Astrocyte of the spinal cord (primary cell): ENCODE data around the gene RAPGEF3.

ENCODE experiments used
- DNase-seq: peaks from one replicate; pipeline ENCODE4 v3.0.0; 2011; ENCODE audit warnings: low read depth, low spot score
- H3K4me3 ChIP-seq: 2 replicates; pipeline ENCODE4 v1.5.1; 2011; ENCODE audit warnings: low read depth, mild to moderate bottlenecking, low read length, moderate library complexity
- in situ Hi-C: cut with HindIII; loops from 2 replicates; pipeline ENCODE4 v1.10.0; 2017; ENCODE audit warnings: low sequenced_read_pairs
- TF ChIP-seq, protein P1 (sequence below): IDR thresholded peaks from 2 replicates; pipeline ENCODE4 v1.5.1; 2012; ENCODE audit warnings: low read depth, mild to moderate bottlenecking, low read length, inconsistent platforms

Gene RAPGEF3

DNA sequence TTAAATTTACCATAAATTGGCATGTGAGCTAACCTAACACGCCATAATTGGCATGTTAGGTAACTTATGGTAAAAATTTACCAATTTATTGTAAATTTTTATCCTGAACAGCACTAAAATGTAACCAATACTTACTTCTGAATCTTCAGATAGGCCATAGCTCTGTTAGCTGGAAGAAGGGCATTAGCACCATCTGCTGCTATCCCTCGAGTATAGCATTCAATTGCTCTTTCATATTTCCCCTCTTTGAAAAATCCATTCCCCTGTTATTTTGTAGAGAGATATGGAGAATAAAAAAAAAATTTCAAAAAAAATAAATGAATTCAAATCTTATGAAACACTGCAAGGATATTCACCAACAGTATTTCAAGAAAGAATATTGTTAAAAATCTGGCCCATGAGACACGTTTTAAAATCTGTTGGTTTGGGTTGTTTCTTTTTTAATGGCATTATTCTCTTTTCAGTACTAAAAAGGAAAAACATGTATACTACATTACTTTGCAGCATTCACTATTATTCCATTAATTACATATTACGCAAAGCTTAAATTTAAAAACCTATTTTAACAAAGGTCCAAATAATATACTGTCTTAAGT is 71.9 kb downstream of the RAPGEF3 start:
- in situ Hi-C loops, result no loop called here
- no peak overlapping the region for H3K4me3 ChIP-seq
- TF ChIP-seq, protein P1, sequence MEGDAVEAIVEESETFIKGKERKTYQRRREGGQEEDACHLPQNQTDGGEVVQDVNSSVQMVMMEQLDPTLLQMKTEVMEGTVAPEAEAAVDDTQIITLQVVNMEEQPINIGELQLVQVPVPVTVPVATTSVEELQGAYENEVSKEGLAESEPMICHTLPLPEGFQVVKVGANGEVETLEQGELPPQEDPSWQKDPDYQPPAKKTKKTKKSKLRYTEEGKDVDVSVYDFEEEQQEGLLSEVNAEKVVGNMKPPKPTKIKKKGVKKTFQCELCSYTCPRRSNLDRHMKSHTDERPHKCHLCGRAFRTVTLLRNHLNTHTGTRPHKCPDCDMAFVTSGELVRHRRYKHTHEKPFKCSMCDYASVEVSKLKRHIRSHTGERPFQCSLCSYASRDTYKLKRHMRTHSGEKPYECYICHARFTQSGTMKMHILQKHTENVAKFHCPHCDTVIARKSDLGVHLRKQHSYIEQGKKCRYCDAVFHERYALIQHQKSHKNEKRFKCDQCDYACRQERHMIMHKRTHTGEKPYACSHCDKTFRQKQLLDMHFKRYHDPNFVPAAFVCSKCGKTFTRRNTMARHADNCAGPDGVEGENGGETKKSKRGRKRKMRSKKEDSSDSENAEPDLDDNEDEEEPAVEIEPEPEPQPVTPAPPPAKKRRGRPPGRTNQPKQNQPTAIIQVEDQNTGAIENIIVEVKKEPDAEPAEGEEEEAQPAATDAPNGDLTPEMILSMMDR, result peak; percentile 78
- peak; percentile 55 for DNase-seq
